Lower leg skin (tissue), 4 donors: ENCODE measurements around the gene NHERF1. TPM values are rescaled to one million over a fixed set of nuclear protein-coding genes. Genes with fewer than 3 reads are reported as not detected.

Experiments
- DNase-seq, 2 donors: peaks; one replicate each; pipeline ENCODE4 v3.0.0-alpha.2; 2019; ENCODE audit warnings: low spot score in 2 of 2
- H3K4me3 ChIP-seq: fragments of 200-600 bp; sonication (generic); 2 replicates; pipeline ENCODE4 v1.5.1; 2017; ENCODE audit warnings: mild to moderate bottlenecking, low read depth; ENCODE audit not compliant: poor library complexity, severe bottlenecking
- CTCF ChIP-seq, 3 donors: fragments of 450-650 bp; IDR thresholded peaks; one replicate each; pipeline ENCODE4 v1.5.1; 2016; ENCODE audit warnings: antibody characterized with exemption in 3 of 3, mild to moderate bottlenecking in 3 of 3, moderate library complexity in 2 of 3
- POLR2A ChIP-seq, 2 donors: fragments of 450-650 bp; IDR thresholded peaks; one replicate each; pipeline ENCODE4 v1.6.1; 2016 to 2017; ENCODE audit warnings: antibody characterized with exemption in 2 of 2, mild to moderate bottlenecking in 1 of 2, moderate library complexity in 1 of 2
- WGBS, 2 donors: methylation state at CpG; one replicate each; pipeline ENCODE4 v1.1.5; 2018; 5-methylcytosine and 5-hydroxymethylcytosine counted together
- intact Hi-C: fragments of 100-400 bp; cut with DNase I; formaldehyde crosslinking; loops from one replicate; pipeline ENCODE4 v1.15.0; 2023; ENCODE audit warnings: low total_unique reads
- total RNA-seq, 4 donors: library from RNA; depleted of rRNA; stranded (reverse); fragments of >200 nt; gene quantifications; one replicate each; pipeline ENCODE4 v1.1.0, GENCODE V29; 2016

NHERF1 gene
- total RNA-seq, 4 donors from 2014 or later: 47.6 to 67.7 (median 58.6) TPM

GRCh38 chr17:74711058-74711824, 37.2 kb upstream of the NHERF1 start:
- intact Hi-C loops: no loop called here
- TF ChIP-seq CTCF (IDR thresholded peaks at IDR 0.05): no peak
- TF ChIP-seq POLR2A (IDR thresholded peaks at IDR 0.05): no peak
- 57 to 61% methylated on average over 12 of the region's 12 CpGs for WGBS, 2 donors
- H3K4me3 ChIP-seq: no peak overlapping the region
- DNase-seq: no peak

- no peak for TF ChIP-seq POLR2A (IDR thresholded peaks at IDR 0.05)
- no peak for TF ChIP-seq CTCF (IDR thresholded peaks at IDR 0.05)
- 71 to 77% methylated on average over 7 of the region's 7 CpGs for WGBS, 2 donors
- intact Hi-C loops: no loop called here
- no peak for DNase-seq
- no peak overlapping the region for H3K4me3 ChIP-seq
These were observed 36.1 kb upstream of the NHERF1 start for GRCh38 chr17:74712301-74712700.

GRCh38 chr17:74712756-74713155, 35.7 kb upstream of the NHERF1 start, which contains the start of gene CD300LF:
Gene CD300LF (minus strand): TSS chr17:74712923. CDS start chr17:74712866, 57 bp downstream.
- 78 to 81% methylated on average over 8 of the region's 8 CpGs for WGBS, 2 donors
- intact Hi-C loops: no loop called here
- H3K4me3 ChIP-seq: no peak within 1 kb of the TSS
- peak in 1 of 2 donors; percentile 30 for DNase-seq
- TF ChIP-seq POLR2A (IDR thresholded peaks at IDR 0.05): no peak
- no peak for TF ChIP-seq CTCF (IDR thresholded peaks at IDR 0.05)

- TF ChIP-seq CTCF (IDR thresholded peaks at IDR 0.05) (no peak), POLR2A (IDR thresholded peaks at IDR 0.05) (no peak)
- WGBS, 2 donors: 78 to 84% methylated on average over 12 of the region's 12 CpGs
- no peak overlapping the region for H3K4me3 ChIP-seq
- intact Hi-C loops: no loop called here
- DNase-seq: no peak
These were observed 35.2 kb upstream of the NHERF1 start for GRCh38 chr17:74713171-74713755.

GRCh38 chr17:74715144-74715543, 33.3 kb upstream of the NHERF1 start:
- intact Hi-C loops: no loop called here
- 59 to 76% methylated on average over 4 of the region's 4 CpGs for WGBS, 2 donors
- no peak for DNase-seq
- TF ChIP-seq CTCF (IDR thresholded peaks at IDR 0.05) (no peak), POLR2A (IDR thresholded peaks at IDR 0.05) (no peak)
- H3K4me3 ChIP-seq: no peak overlapping the region
